Panc1 (cell line): ENCODE measurements around the gene STAB1. TPM values are rescaled to one million over a fixed set of nuclear protein-coding genes. Genes with fewer than 3 reads are reported as not detected.

Experiments
- ATAC-seq: fragments of 200-7000 bp; cut with Tn5 transposase; 2 replicates; pipeline ENCODE4 v1.9.1; 2020; ENCODE audit warnings: mild to moderate bottlenecking, moderate library complexity
- BruUV-seq: library from RNA; stranded (reverse); fragments of 400-500 nt; replicated peaks from 2 replicates; lab custom pipeline; 2021; lab: Mats Ljungman, UMichigan
- CTCF ChIA-PET: fragments of 300-600 bp; sonication (Branson Sonifier 250); formaldehyde crosslinking; loops from one replicate; lab custom pipeline; 2022; ENCODE audit warnings: antibody characterized with exemption; lab: Charles Lee
- POLR2A ChIA-PET: fragments of 300-600 bp; sonication (Branson Sonifier 250); formaldehyde crosslinking; loops from one replicate; lab custom pipeline; 2022; ENCODE audit warnings: antibody characterized with exemption; lab: Charles Lee
- DNase-seq: peaks from one replicate; pipeline ENCODE4 v3.0.0-alpha.2; 2010; ENCODE audit warnings: low read depth, low spot score
- H3K27ac ChIP-seq: 2 replicates; pipeline ENCODE4 v1.5.1; 2011; ENCODE audit warnings: mild to moderate bottlenecking, low read length, inconsistent platforms
- H3K27me3 ChIP-seq: fragments of 200-500 bp; sonication (Bioruptor generic); 2 replicates; pipeline ENCODE4 v1.6.0; 2014; ENCODE audit warnings: low read length, inconsistent platforms; ENCODE audit not compliant: control insufficient read depth, insufficient read depth
- H3K36me3 ChIP-seq: fragments of 200-500 bp; sonication (Bioruptor generic); 2 replicates; pipeline ENCODE4 v1.5.1; 2014; ENCODE audit warnings: inconsistent platforms, mild to moderate bottlenecking, low read length, moderate library complexity; ENCODE audit not compliant: control insufficient read depth, insufficient read depth
- H3K4me1 ChIP-seq: 2 replicates; pipeline ENCODE4 v1.5.1; 2011; ENCODE audit warnings: inconsistent platforms, mild to moderate bottlenecking, low read length, moderate library complexity; ENCODE audit not compliant: control insufficient read depth, insufficient read depth
- H3K4me3 ChIP-seq, 2 experiments: 2 replicates each; pipeline ENCODE4 v1.5.1; 2011 to 2012; ENCODE audit warnings: low read depth in 2 of 2, low read length in 2 of 2, mild to moderate bottlenecking in 2 of 2, inconsistent platforms in 1 of 2, moderate library complexity in 1 of 2
- H3K9me3 ChIP-seq: fragments of 200-500 bp; sonication (Bioruptor generic); 2 replicates; pipeline ENCODE4 v1.5.1; 2014; ENCODE audit warnings: low read depth, mild to moderate bottlenecking, inconsistent platforms, low read length, moderate library complexity; ENCODE audit not compliant: control insufficient read depth, insufficient read depth
- POLR2AphosphoS5 ChIP-seq: IDR thresholded peaks from 2 replicates; pipeline ENCODE4 v1.6.1; 2012; ENCODE audit warnings: mild to moderate bottlenecking, low read depth, low read length, moderate library complexity
- SIN3A ChIP-seq: IDR thresholded peaks from 2 replicates; pipeline ENCODE4 v1.6.1; 2012; ENCODE audit warnings: low read depth, mild to moderate bottlenecking, low read length, moderate library complexity, borderline replicate concordance; ENCODE audit not compliant: insufficient read depth
- TCF7L2 ChIP-seq: IDR thresholded peaks from 2 replicates; pipeline ENCODE4 v1.6.1; 2011; ENCODE audit warnings: mild to moderate bottlenecking, low read depth, low read length, inconsistent platforms
- in situ Hi-C: cut with HindIII; loops from 2 replicates; pipeline ENCODE4 v1.10.0; 2016; ENCODE audit warnings: low sequenced_read_pairs, low pct_unique_long_range_greater_than_20kb
- intact Hi-C: fragments of 100-400 bp; cut with micrococcal nuclease; formaldehyde crosslinking; loops from one replicate; pipeline ENCODE4 v1.10.0; 2022; ENCODE audit not compliant: unreplicated experiment
- total RNA-seq: library from RNA; stranded (reverse); gene quantifications from one replicate; pipeline ENCODE4 v1.2.1, GENCODE V29; 2021; ENCODE audit not compliant: unreplicated experiment
- TF ChIP-seq, protein P1 (sequence below), 2 experiments: IDR thresholded peaks; 2 replicates each; pipeline ENCODE4 v1.6.1; 2011 to 2012; ENCODE audit warnings: low read depth in 2 of 2, control low read depth in 1 of 2, low read length in 1 of 2, mild to moderate bottlenecking in 1 of 2, moderate library complexity in 1 of 2; ENCODE audit not compliant: insufficient read depth in 1 of 2
- TF ChIP-seq, protein P2 (sequence below): fragments of 450-650 bp; IDR thresholded peaks from 2 replicates; pipeline ENCODE4 v1.5.1; 2017; ENCODE audit warnings: mild to moderate bottlenecking

STAB1 gene
- total RNA-seq, 1 experiment from 2014 or later: 0.39 TPM

DNA sequence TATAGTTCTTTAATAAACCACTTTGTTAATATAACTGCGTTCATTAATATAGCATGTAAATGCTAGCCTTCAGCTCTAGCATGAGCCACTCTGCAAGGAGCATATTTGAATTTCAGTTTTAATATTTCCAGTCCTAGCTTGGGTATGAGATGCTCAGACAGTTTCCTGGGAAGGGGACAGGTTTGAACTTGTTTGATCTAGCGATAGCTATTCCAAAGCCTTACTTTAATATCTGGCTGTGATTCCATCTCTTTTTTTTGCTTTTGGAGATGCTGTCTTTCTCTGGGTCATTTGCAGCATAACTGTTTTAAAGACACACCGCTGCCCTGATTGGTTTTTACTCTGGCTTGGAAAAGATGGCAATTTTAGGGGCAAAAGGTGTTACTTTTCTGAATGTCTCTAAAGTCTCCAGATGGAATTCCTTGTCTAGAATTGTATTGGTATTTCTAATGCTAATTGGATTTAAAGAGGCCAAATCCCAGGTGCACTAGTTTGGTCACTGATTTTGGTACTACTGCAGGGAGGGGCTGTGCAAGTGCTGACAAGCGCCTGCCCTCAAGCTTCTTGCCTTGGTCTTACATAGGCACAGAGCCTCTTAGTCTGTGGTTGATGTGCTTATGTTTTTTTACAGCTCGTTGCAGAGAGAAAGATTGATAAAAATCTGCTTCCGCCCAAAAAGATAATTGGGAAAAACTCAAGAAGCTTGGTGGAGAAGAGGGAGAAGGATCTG is 36.9 kb upstream of the STAB1 start:
- no peak for ATAC-seq
- TF ChIP-seq SIN3A (no peak), POLR2AphosphoS5 (no peak)
- no peaks in the 10 kb centered on the region for H3K27me3 ChIP-seq
- DNase-seq: no peak
- H3K4me1 ChIP-seq: peaks cover 21% of the 10 kb centered on the region
- intact Hi-C loops: no loop called here
- H3K27ac ChIP-seq: no peak overlapping the region
- BruUV-seq: no TSS peak
- H3K36me3 ChIP-seq: peaks cover 6% of the 10 kb centered on the region; the same call in 1 of the 2 replicates
- no peak overlapping the region for H3K4me3 ChIP-seq
- ChIA-PET POLR2A (no interaction called here), CTCF (no interaction called here)
- in situ Hi-C loops: no loop called here
- no peaks in the 10 kb centered on the region for H3K9me3 ChIP-seq

DNA sequence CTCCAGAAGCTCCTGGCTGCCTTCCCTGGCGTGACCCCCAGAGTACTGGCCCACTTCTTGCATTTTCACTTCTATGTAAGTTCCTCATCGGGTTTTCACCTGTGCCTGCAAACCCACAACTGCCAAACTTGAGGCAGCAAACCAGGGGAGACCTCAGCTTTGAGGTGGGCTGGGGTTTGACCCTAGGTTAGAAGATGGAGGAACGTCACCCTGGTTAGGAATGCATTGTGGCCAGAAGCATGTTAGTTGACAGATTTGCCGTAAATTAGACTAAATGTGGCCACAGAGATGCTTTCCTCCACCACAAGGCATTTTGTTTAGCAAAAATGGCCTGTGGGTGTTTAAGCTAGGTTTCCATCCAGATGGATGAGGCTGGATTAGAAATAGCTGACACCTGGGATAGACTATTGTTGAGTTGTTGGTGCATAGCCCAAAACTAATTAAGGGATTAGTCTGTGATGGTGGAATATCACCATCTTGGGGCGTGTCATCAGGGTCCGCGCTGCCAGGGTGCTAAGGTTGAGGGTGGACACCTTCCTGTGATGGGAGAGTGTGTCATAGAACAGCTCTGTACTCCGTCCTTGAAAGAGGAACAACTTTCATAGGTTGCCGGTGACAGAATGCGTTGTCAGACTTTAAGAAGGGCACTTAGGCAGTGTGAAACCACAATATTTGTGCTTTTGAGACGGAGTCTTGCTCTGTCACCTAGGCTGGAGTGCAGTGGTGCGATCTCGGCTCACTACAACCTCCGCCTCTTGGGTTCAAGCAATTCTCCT is 36.2 kb upstream of the STAB1 start:
- Histone ChIP-seq H3K4me1 (peaks cover 17% of the 10 kb centered on the region), H3K9me3 (no peaks in the 10 kb centered on the region), H3K27me3 (no peaks in the 10 kb centered on the region), H3K4me3 (no peak overlapping the region), H3K36me3 (peaks cover 6% of the 10 kb centered on the region; the same call in 1 of the 2 replicates), H3K27ac (no peak overlapping the region)
- ATAC-seq (no peak), DNase-seq (no peak)
- CTCF ChIA-PET: no interaction called here
- in situ Hi-C loops: no loop called here
- intact Hi-C loops: no loop called here
- POLR2A ChIA-PET: no interaction called here
- no peak for TF ChIP-seq TCF7L2
- TF ChIP-seq, protein P1, sequence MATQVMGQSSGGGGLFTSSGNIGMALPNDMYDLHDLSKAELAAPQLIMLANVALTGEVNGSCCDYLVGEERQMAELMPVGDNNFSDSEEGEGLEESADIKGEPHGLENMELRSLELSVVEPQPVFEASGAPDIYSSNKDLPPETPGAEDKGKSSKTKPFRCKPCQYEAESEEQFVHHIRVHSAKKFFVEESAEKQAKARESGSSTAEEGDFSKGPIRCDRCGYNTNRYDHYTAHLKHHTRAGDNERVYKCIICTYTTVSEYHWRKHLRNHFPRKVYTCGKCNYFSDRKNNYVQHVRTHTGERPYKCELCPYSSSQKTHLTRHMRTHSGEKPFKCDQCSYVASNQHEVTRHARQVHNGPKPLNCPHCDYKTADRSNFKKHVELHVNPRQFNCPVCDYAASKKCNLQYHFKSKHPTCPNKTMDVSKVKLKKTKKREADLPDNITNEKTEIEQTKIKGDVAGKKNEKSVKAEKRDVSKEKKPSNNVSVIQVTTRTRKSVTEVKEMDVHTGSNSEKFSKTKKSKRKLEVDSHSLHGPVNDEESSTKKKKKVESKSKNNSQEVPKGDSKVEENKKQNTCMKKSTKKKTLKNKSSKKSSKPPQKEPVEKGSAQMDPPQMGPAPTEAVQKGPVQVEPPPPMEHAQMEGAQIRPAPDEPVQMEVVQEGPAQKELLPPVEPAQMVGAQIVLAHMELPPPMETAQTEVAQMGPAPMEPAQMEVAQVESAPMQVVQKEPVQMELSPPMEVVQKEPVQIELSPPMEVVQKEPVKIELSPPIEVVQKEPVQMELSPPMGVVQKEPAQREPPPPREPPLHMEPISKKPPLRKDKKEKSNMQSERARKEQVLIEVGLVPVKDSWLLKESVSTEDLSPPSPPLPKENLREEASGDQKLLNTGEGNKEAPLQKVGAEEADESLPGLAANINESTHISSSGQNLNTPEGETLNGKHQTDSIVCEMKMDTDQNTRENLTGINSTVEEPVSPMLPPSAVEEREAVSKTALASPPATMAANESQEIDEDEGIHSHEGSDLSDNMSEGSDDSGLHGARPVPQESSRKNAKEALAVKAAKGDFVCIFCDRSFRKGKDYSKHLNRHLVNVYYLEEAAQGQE (IDR thresholded peaks at IDR 0.05; ENCODE audit: insufficient read depth in 1 of 2, low read depth in 2 of 2, low read length in 1 of 2): no peak
- TF ChIP-seq POLR2AphosphoS5: no peak
- TF ChIP-seq, protein P2, sequence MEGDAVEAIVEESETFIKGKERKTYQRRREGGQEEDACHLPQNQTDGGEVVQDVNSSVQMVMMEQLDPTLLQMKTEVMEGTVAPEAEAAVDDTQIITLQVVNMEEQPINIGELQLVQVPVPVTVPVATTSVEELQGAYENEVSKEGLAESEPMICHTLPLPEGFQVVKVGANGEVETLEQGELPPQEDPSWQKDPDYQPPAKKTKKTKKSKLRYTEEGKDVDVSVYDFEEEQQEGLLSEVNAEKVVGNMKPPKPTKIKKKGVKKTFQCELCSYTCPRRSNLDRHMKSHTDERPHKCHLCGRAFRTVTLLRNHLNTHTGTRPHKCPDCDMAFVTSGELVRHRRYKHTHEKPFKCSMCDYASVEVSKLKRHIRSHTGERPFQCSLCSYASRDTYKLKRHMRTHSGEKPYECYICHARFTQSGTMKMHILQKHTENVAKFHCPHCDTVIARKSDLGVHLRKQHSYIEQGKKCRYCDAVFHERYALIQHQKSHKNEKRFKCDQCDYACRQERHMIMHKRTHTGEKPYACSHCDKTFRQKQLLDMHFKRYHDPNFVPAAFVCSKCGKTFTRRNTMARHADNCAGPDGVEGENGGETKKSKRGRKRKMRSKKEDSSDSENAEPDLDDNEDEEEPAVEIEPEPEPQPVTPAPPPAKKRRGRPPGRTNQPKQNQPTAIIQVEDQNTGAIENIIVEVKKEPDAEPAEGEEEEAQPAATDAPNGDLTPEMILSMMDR: no peak
- TF ChIP-seq SIN3A: no peak
- no TSS peak for BruUV-seq
